HG03460 (cell line): ENCODE data around the gene PPFIA3.
"Not testable (repeated sequence)": the region's sequence is repeated elsewhere in the genome, so short reads cannot be mapped to it uniquely, and the experiment has no call there.

ENCODE experiments used
- ATAC-seq: cut with Tn5 transposase; IDR thresholded peaks from one replicate; pipeline ENCODE4 v1.9.1; 2021; ENCODE audit not compliant: unreplicated experiment

The PPFIA3 gene

DNA sequence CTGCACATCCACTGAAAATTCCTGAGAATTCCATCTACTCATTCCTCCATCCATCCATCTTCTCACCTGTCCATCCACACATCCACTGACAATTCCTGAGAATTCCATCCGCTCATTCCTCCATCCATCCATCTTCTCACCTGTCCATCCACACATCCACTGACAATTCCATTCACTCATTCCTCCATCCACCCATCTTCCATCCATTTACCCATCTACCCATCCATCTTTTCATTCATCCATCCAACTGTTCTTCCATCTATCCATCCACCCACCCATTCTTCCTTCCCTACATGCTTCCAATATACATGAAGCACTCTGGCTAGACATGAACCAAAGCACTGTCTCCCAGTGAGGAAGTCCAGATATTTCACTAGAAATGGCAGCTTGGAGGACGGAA is 53.9 kb downstream of the PPFIA3 start:
- ATAC-seq = no peak

DNA sequence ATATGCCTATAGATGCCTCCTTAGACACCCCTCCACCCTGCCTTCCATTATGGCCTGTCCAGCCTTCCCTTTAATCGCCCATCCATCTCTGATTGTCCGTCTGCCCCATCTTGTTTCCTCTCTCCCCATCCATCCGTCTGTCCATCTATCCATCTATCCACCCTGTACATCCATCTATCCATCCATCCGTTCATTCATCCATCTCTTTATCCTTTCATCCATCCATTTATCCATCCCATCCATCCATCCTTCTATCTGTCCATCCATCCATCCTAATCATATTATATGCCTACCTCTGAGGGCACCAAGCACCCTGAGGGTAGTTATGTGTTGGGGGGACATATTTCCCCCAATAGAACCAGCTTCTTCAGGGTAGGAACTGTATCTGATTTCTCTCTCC is 61.3 kb downstream of the PPFIA3 start:
- ATAC-seq = no peak

DNA sequence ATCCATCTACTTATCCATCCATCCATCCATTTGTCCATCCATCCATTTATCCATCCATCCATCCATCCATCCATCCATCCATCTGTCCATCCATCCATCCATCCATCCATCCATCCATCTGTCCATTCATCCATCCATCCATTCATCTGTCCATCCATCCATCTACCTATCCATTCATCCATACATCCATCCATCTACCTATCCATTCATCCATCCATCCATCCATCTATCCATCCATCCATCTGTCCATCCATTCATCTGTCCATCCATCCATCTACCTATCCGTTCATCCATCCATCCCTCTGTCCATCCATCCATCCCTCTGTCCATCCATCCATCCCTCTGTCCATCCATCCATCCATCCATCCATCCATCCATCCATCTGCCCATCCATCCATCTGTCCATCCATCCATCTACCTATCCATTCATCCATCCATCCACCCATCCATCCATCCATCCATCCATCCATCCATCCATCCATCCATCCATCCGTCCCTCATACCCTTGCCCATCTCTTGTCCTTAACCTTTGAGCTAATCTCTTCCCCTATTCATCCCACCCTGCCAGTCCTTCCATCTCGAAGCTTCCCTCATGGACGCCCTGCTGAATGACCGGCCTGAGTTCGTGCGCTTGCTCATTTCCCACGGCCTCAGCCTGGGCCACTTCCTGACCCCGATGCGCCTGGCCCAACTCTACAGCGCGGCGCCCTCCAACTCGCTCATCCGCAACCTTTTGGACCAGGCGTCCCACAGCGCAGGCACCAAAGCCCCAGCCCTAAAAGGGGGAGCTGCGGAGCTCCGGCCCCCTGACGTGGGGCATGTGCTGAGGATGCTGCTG is 62.9 kb downstream of the PPFIA3 start:
- not testable (repeated sequence) for ATAC-seq

DNA sequence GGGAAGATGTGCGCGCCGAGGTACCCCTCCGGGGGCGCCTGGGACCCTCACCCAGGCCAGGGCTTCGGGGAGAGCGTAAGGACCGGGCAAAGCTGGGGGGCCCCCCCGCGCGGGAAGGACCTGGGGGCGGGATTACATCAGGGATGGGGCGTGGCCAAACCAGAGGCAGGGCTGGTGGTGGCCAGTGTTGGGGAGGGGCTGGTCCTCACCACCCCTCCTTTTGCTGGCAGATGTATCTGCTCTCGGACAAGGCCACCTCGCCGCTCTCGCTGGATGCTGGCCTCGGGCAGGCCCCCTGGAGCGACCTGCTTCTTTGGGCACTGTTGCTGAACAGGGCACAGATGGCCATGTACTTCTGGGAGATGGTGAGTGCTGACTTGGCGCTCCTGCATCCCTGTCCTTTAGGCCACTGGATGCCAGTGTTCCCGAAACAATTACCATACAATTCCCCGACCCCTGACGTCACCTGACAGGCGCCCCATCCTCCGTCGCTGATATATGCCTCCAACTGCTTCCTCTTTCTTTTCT is 63.6 kb downstream of the PPFIA3 start:
- no peak for ATAC-seq

DNA sequence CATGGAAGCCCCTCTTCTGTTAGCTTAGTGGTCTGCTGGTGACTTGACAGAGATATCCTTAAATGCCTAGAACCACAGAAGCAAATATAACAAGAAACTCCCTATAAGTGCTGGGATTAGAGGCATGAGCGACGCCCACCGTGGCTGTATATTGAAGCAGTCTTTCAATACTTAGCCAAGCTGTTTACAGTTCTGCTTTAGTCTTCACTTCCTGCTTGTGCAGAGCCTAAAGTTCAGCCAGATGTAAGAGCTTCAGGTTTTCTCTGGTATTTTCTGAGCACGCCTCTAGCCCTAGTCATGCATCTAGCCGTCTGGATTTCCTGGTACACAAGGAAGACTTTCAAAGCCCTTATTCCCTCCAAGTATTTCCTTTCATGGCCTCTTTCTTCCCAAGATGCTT is 66.8 kb downstream of the PPFIA3 start:
- no peak for ATAC-seq

DNA sequence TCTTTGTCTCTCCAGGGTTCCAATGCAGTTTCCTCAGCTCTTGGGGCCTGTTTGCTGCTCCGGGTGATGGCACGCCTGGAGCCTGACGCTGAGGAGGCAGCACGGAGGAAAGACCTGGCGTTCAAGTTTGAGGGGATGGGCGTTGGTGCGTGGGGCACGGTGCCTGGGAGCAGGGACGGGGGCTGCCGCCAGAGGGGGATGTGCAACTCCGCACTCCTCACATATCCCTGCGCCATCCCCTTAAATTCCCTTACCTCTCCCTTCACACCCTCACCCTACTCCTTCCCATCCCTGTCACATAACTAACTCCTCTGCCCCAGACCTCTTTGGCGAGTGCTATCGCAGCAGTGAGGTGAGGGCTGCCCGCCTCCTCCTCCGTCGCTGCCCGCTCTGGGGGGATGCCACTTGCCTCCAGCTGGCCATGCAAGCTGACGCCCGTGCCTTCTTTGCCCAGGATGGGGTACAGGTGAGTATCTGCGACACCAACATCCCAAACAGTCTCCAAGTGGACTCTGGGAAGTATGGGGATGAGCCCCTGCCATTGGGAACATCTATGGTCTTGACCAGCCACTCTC is 69.4 kb downstream of the PPFIA3 start:
- ATAC-seq = no peak

DNA sequence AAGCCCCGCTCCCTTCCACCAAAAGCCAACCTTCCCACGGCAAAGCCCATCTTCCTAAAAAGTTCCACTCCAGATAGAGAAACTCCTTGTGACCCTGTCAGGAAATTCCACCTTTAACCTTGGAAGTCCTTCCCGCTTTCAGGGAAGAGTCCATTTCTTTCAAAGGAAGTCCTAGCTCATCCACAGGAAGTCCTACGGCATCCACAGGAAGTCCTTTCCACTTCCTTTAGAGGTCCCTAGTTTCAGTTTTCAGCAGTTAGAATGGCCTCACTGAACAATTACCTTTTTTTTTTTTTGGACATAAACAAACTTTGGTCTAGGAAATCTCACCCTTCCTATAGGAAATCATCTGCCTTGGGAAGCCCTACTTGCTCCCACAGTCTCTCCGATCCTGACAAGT is 69.9 kb downstream of the PPFIA3 start:
- ATAC-seq = no peak

DNA sequence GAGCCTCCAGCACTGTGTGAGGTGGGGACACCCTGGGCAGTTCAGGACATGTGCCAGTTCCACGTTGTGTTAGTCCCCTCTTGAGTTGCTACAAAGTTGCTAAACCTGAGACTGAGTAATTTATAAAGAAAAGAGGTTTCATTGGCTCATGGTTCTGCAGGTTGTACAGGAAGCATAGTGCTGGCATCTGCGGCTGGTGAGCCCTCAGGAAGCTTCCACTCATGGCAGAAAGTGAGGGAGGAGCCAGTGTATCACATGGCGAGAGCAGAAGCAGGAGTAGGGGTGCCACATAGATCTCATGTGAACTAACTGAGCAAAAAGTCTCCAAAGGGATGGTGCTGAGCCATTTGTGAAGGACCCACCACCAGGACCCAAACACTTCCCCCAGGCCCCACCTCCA is 71.4 kb downstream of the PPFIA3 start:
- no peak for ATAC-seq

DNA sequence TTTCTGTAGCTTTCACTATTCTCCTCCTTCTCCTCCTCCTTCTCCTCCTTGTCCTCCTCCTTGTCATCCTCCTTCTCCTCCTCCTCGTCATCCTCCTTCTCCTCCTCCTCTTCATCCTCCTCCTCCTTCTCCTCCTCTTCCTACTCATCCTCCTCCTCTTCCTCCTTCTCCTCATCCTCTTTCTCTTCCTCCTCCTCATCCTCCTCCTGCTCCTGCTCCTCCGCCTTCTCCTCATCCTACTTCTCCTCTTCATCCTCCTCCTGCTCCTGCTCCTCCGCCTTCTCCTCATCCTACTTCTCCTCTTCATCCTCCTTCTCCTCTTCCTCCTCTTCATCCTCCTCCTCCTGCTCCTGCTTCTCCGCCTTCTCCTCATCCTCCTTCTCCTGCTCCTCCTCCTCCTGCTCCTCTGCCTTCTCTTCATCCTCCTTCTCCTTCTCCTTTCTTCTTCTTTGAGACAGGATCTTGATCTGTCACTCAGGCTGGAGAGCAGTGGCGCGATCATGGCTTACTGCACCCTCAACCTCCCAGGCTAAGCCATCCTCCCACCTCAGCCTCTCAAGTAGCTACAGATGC is 74.6 kb downstream of the PPFIA3 start:
- no peak for ATAC-seq

DNA sequence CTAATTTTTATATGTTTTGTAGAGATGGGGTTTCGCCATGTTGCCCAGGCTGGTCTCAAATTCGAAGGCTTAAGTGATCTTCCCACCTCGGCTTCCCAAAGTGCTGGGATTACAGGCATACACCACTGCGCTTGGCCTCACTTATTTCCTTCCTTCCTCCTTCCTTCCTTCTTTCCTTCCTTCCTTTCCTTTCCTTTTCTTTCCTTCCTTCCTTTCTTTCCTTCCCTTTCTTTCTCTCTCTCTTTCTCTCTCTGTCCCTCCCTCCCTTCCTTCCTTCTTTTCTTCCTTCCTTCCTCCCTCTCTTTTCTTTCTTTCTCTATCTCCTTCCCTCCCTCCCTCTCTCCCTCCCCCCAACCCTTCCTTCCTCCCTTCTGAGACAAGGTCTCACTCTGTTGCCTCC is 75.1 kb downstream of the PPFIA3 start:
- ATAC-seq = no peak

DNA sequence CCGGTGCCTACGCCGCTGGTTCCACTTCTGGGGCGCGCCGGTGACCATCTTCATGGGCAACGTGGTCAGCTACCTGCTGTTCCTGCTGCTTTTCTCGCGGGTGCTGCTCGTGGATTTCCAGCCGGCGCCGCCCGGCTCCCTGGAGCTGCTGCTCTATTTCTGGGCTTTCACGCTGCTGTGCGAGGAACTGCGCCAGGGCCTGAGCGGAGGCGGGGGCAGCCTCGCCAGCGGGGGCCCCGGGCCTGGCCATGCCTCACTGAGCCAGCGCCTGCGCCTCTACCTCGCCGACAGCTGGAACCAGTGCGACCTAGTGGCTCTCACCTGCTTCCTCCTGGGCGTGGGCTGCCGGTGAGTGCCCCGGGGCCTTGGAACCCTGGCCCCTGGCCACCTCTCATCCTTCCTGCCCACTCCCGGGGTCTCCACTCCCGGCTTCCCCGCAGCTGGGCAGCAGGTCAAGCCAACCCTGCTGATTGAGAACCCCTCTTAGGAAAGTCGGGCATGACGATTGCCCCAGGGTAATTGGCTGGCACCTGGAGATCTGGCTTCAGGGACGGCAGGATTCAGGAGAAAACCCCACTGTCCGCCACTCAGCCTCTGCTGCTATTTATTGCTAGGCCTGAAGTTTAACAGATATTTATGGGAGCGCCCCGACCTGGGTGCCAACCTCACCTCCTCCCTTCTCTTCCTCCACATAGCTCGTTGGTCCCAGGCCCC is 77.3 kb downstream of the PPFIA3 start:
- ATAC-seq = no peak

DNA sequence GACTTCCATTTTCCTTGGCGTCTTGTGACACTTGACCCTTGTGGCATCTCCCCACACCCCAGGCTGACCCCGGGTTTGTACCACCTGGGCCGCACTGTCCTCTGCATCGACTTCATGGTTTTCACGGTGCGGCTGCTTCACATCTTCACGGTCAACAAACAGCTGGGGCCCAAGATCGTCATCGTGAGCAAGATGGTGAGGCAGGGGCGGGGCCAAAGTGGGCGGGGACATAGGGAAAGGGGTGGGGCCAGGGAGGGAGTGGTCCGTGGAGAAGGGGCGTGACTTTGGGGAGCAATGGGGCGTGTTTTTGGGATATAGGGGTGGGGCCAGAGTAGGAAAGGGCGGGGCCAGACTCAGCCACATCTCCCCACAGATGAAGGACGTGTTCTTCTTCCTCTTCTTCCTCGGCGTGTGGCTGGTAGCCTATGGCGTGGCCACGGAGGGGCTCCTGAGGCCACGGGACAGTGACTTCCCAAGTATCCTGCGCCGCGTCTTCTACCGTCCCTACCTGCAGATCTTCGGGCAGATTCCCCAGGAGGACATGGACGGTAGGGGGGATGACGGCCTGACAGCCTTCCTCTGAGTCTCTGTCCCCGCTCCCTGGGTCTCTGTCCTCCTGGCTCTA is 81.0 kb downstream of the PPFIA3 start:
- no peak for ATAC-seq
